Parathyroid adenoma (tissue), 2 donors: ENCODE results near the gene ULK2.

Experiments used
- H2AFZ ChIP-seq: fragments of 300-600 bp; sonication (generic); one replicate; pipeline ENCODE4 v1.7.0; 2017; ENCODE audit warnings: antibody characterized with exemption, mild to moderate bottlenecking
- H3K27ac ChIP-seq: fragments of 300-600 bp; sonication (generic); one replicate; pipeline ENCODE4 v1.7.0; 2017
- H3K27me3 ChIP-seq: fragments of 300-600 bp; sonication (generic); one replicate; pipeline ENCODE4 v1.7.0; 2017; ENCODE audit warnings: low read length; ENCODE audit not compliant: control insufficient read depth, insufficient read depth
- H3K36me3 ChIP-seq: fragments of 300-600 bp; sonication (generic); one replicate; pipeline ENCODE4 v1.7.0; 2017; ENCODE audit warnings: low read length; ENCODE audit not compliant: control insufficient read depth, insufficient read depth
- H3K4me1 ChIP-seq: fragments of 300-600 bp; sonication (generic); one replicate; pipeline ENCODE4 v1.7.0; 2017; ENCODE audit warnings: control low read depth
- H3K4me2 ChIP-seq: fragments of 300-600 bp; sonication (generic); one replicate; pipeline ENCODE4 v1.7.0; 2017; ENCODE audit warnings: low read length
- H3K4me3 ChIP-seq: fragments of 300-600 bp; sonication (generic); one replicate; pipeline ENCODE4 v1.7.0; 2017; ENCODE audit warnings: low read depth, low read length
- H3K79me2 ChIP-seq: fragments of 300-600 bp; sonication (generic); one replicate; pipeline ENCODE4 v1.7.0; 2017; ENCODE audit warnings: control low read depth
- H3K9ac ChIP-seq: fragments of 300-600 bp; sonication (generic); one replicate; pipeline ENCODE4 v1.7.0; 2017; ENCODE audit warnings: mild to moderate bottlenecking
- H3K9me3 ChIP-seq: fragments of 300-600 bp; sonication (generic); one replicate; pipeline ENCODE4 v1.7.0; 2017; ENCODE audit warnings: low read length; ENCODE audit not compliant: control insufficient read depth
- CTCF ChIP-seq: fragments of 300-600 bp; sonication (generic); IDR thresholded peaks from one replicate; pipeline ENCODE4 v1.7.0; 2017; ENCODE audit warnings: antibody characterized with exemption, mild to moderate bottlenecking
- donor health status: primary hyperparathyroidism.

ULK2 gene

GRCh38 chr17:19737305-19738072, 130.2 kb downstream of the ULK2 start:
- H2AFZ ChIP-seq, result no peak overlapping the region
- H3K9ac ChIP-seq, result no peak overlapping the region
- H3K79me2 ChIP-seq, result no peaks in the 10 kb centered on the region
- H3K9me3 ChIP-seq, result no peaks in the 10 kb centered on the region
- H3K27me3 ChIP-seq, result no peaks in the 10 kb centered on the region
- no peak overlapping the region for H3K27ac ChIP-seq
- no peak overlapping the region for H3K4me3 ChIP-seq
- TF ChIP-seq CTCF, result no peak
- H3K4me1 ChIP-seq, result no peaks in the 10 kb centered on the region
- H3K4me2 ChIP-seq, result no peak overlapping the region
- no peaks in the 10 kb centered on the region for H3K36me3 ChIP-seq

GRCh38 chr17:19736071-19736470, 131.7 kb downstream of the ULK2 start:
- H3K4me1 ChIP-seq, result no peaks in the 10 kb centered on the region
- H3K4me3 ChIP-seq, result no peak overlapping the region
- no peak overlapping the region for H2AFZ ChIP-seq
- no peak overlapping the region for H3K4me2 ChIP-seq
- H3K27ac ChIP-seq, result no peak overlapping the region
- H3K27me3 ChIP-seq, result no peaks in the 10 kb centered on the region
- H3K9me3 ChIP-seq, result no peaks in the 10 kb centered on the region
- no peak for TF ChIP-seq CTCF
- H3K36me3 ChIP-seq, result no peaks in the 10 kb centered on the region
- no peaks in the 10 kb centered on the region for H3K79me2 ChIP-seq
- no peak overlapping the region for H3K9ac ChIP-seq

GRCh38 chr17:19733953-19734526, 133.7 kb downstream of the ULK2 start:
- no peaks in the 10 kb centered on the region for H3K79me2 ChIP-seq
- no peak overlapping the region for H3K9ac ChIP-seq
- H3K27me3 ChIP-seq, result no peaks in the 10 kb centered on the region
- TF ChIP-seq CTCF, result no peak
- H3K4me3 ChIP-seq, result no peak overlapping the region
- H3K36me3 ChIP-seq, result no peaks in the 10 kb centered on the region
- H3K4me2 ChIP-seq, result no peak overlapping the region
- no peak overlapping the region for H2AFZ ChIP-seq
- H3K9me3 ChIP-seq, result no peaks in the 10 kb centered on the region
- H3K27ac ChIP-seq, result no peak overlapping the region
- H3K4me1 ChIP-seq, result no peaks in the 10 kb centered on the region

- H3K4me1 ChIP-seq, result peaks cover 14% of the 10 kb centered on the region
- no peak overlapping the region for H3K4me2 ChIP-seq
- H3K27me3 ChIP-seq, result no peaks in the 10 kb centered on the region
- H2AFZ ChIP-seq, result no peak overlapping the region
- no peak overlapping the region for H3K27ac ChIP-seq
- H3K4me3 ChIP-seq, result no peak overlapping the region
- no peaks in the 10 kb centered on the region for H3K36me3 ChIP-seq
- TF ChIP-seq CTCF, result no peak
- no peak overlapping the region for H3K9ac ChIP-seq
- no peaks in the 10 kb centered on the region for H3K79me2 ChIP-seq
- H3K9me3 ChIP-seq, result no peaks in the 10 kb centered on the region
Measured at GRCh38 chr17:19731626-19732025, 136.1 kb downstream of the ULK2 start.

- H2AFZ ChIP-seq, result no peak overlapping the region
- H3K79me2 ChIP-seq, result no peaks in the 10 kb centered on the region
- TF ChIP-seq CTCF, result no peak
- peaks cover 14% of the 10 kb centered on the region for H3K4me1 ChIP-seq
- no peak overlapping the region for H3K4me2 ChIP-seq
- no peaks in the 10 kb centered on the region for H3K9me3 ChIP-seq
- H3K36me3 ChIP-seq, result no peaks in the 10 kb centered on the region
- H3K27me3 ChIP-seq, result no peaks in the 10 kb centered on the region
- H3K9ac ChIP-seq, result no peak overlapping the region
- no peak overlapping the region for H3K4me3 ChIP-seq
- no peak overlapping the region for H3K27ac ChIP-seq
Measured at GRCh38 chr17:19730843-19731242, 136.9 kb downstream of the ULK2 start.
